ENCODE results near the gene STXBP4. TPM values are rescaled to one million over a fixed set of nuclear protein-coding genes. Genes with fewer than 3 reads are reported as not detected.

Gene STXBP4
- polyA plus RNA-seq, 4 donors, result 2.3 to 10.6 (median 3.9) TPM

GRCh38 chr17:54951286-54951685 lies 17.3 kb upstream of the STXBP4 start:
- WGBS, 3 donors, result 62 to 90% (median 62%) methylated on average over 4 of the region's 4 CpGs
- Histone ChIP-seq H3K36me3 (ENCODE audit: control insufficient read depth in 3 of 3, insufficient read depth in 2 of 3, low read depth in 1 of 3, low read length in 3 of 3) (peaks cover 8 to 41% (median 10%) of the 10 kb centered on the region in 3 donors), H3K27me3 (ENCODE audit: control insufficient read depth in 3 of 3, insufficient read depth in 3 of 3, low read length in 3 of 3) (no peaks in the 10 kb centered on the region), H3K4me3 (ENCODE audit: low read depth in 1 of 3, low read length in 3 of 3) (no peak overlapping the region), H3K9me3 (ENCODE audit: control insufficient read depth in 2 of 2, insufficient read depth in 1 of 2, low read depth in 1 of 2, low read length in 1 of 2) (peaks cover 0 to 3% of the 10 kb centered on the region in 2 donors), H3K4me1 (ENCODE audit: control insufficient read depth in 3 of 3, insufficient read depth in 2 of 3, low read depth in 1 of 3, low read length in 2 of 3) (peaks cover 3 to 16% (median 7%) of the 10 kb centered on the region in 3 donors), H3K27ac (ENCODE audit: low read depth in 1 of 3, low read length in 2 of 3) (no peak overlapping the region)
- no peak for FAIRE-seq
- no peak for DNase-seq

- Histone ChIP-seq H3K9me3 (ENCODE audit: control insufficient read depth in 2 of 2, insufficient read depth in 1 of 2, low read depth in 1 of 2, low read length in 1 of 2) (no peaks in the 10 kb centered on the region), H3K4me3 (ENCODE audit: low read depth in 1 of 3, low read length in 3 of 3) (no peak overlapping the region), H3K4me1 (ENCODE audit: control insufficient read depth in 3 of 3, insufficient read depth in 2 of 3, low read depth in 1 of 3, low read length in 2 of 3) (no peaks in the 10 kb centered on the region), H3K27me3 (ENCODE audit: control insufficient read depth in 3 of 3, insufficient read depth in 3 of 3, low read length in 3 of 3) (no peaks in the 10 kb centered on the region), H3K27ac (ENCODE audit: low read depth in 1 of 3, low read length in 2 of 3) (peak overlapping the region in 1 of 3 donors; percentile 11), H3K36me3 (ENCODE audit: control insufficient read depth in 3 of 3, insufficient read depth in 2 of 3, low read depth in 1 of 3, low read length in 3 of 3) (peaks cover 11 to 41% (median 13%) of the 10 kb centered on the region in 3 donors)
- peak in 1 of 2 donors; percentile 53 for DNase-seq
- no peak for FAIRE-seq
- 42 to 60% (median 50%) methylated on average over 3 of the region's 3 CpGs for WGBS, 3 donors
These were observed 11.8 kb upstream of the STXBP4 start for GRCh38 chr17:54956791-54957190.

GRCh38 chr17:54967621-54968261 lies 824 bp upstream of the STXBP4 start:
- no peak for FAIRE-seq
- WGBS, 3 donors, result 0% methylated on average over 21 of the region's 21 CpGs
- peaks cover 0 to 3% (median 0%) of the 10 kb centered on the region in 3 donors for H3K36me3 ChIP-seq (ENCODE audit: control insufficient read depth in 3 of 3, insufficient read depth in 2 of 3, low read depth in 1 of 3, low read length in 3 of 3)
- H3K27me3 ChIP-seq (ENCODE audit: control insufficient read depth in 3 of 3, insufficient read depth in 3 of 3, low read length in 3 of 3), result no peaks in the 10 kb centered on the region
- H3K27ac ChIP-seq (ENCODE audit: low read depth in 1 of 3, low read length in 2 of 3), result peak overlapping the region; percentile 46 to 87 (median 78)
- H3K4me1 ChIP-seq (ENCODE audit: control insufficient read depth in 3 of 3, insufficient read depth in 2 of 3, low read depth in 1 of 3, low read length in 2 of 3), result peaks cover 0 to 15% (median 2%) of the 10 kb centered on the region in 3 donors
- no peaks in the 10 kb centered on the region for H3K9me3 ChIP-seq (ENCODE audit: control insufficient read depth in 2 of 2, insufficient read depth in 1 of 2, low read depth in 1 of 2, low read length in 1 of 2)
- DNase-seq, result peak; percentile 77 to 78
- H3K4me3 ChIP-seq (ENCODE audit: low read depth in 1 of 3, low read length in 3 of 3), result peak overlapping the region; percentile 83 to 97 (median 85)

- Histone ChIP-seq H3K36me3 (ENCODE audit: control insufficient read depth in 3 of 3, insufficient read depth in 2 of 3, low read depth in 1 of 3, low read length in 3 of 3) (peaks cover 0 to 3% (median 0%) of the 10 kb centered on the region in 3 donors), H3K9me3 (ENCODE audit: control insufficient read depth in 2 of 2, insufficient read depth in 1 of 2, low read depth in 1 of 2, low read length in 1 of 2) (no peaks in the 10 kb centered on the region), H3K27ac (ENCODE audit: low read depth in 1 of 3, low read length in 2 of 3) (peak overlapping the region; percentile 25 to 87 (median 78)), H3K4me3 (ENCODE audit: low read depth in 1 of 3, low read length in 3 of 3) (peak overlapping the region; percentile 45 to 97 (median 83)), H3K27me3 (ENCODE audit: control insufficient read depth in 3 of 3, insufficient read depth in 3 of 3, low read length in 3 of 3) (no peaks in the 10 kb centered on the region), H3K4me1 (ENCODE audit: control insufficient read depth in 3 of 3, insufficient read depth in 2 of 3, low read depth in 1 of 3, low read length in 2 of 3) (peaks cover 0 to 15% (median 2%) of the 10 kb centered on the region in 3 donors)
- no peak for FAIRE-seq
- WGBS, 3 donors, result 0% methylated on average over 13 of the region's 13 CpGs
- DNase-seq, result no peak
These were observed 395 bp downstream of the STXBP4 start for GRCh38 chr17:54968988-54969332.

- DNase-seq (peak in 1 of 2 donors; percentile 23), FAIRE-seq (no peak)
- peaks cover 0 to 3% (median 0%) of the 10 kb centered on the region in 3 donors for H3K36me3 ChIP-seq (ENCODE audit: control insufficient read depth in 3 of 3, insufficient read depth in 2 of 3, low read depth in 1 of 3, low read length in 3 of 3)
- H3K27me3 ChIP-seq (ENCODE audit: control insufficient read depth in 3 of 3, insufficient read depth in 3 of 3, low read length in 3 of 3), result no peaks in the 10 kb centered on the region
- peak overlapping the region in 1 of 3 donors; percentile 78 for H3K27ac ChIP-seq (ENCODE audit: low read depth in 1 of 3, low read length in 2 of 3)
- H3K4me3 ChIP-seq (ENCODE audit: low read depth in 1 of 3, low read length in 3 of 3), result peak overlapping the region in 1 of 3 donors; percentile 97
- peaks cover 0 to 15% (median 2%) of the 10 kb centered on the region in 3 donors for H3K4me1 ChIP-seq (ENCODE audit: control insufficient read depth in 3 of 3, insufficient read depth in 2 of 3, low read depth in 1 of 3, low read length in 2 of 3)
- no peaks in the 10 kb centered on the region for H3K9me3 ChIP-seq (ENCODE audit: control insufficient read depth in 2 of 2, insufficient read depth in 1 of 2, low read depth in 1 of 2, low read length in 1 of 2)
- WGBS, 3 donors, result 22 to 48% (median 31%) methylated on average over 7 of the region's 7 CpGs
These were observed 1.4 kb downstream of the STXBP4 start for GRCh38 chr17:54969658-54970572.

- peaks cover 0 to 15% (median 2%) of the 10 kb centered on the region in 3 donors for H3K4me1 ChIP-seq (ENCODE audit: control insufficient read depth in 3 of 3, insufficient read depth in 2 of 3, low read depth in 1 of 3, low read length in 2 of 3)
- peak in 1 of 2 donors; percentile 17 for DNase-seq
- H3K27me3 ChIP-seq (ENCODE audit: control insufficient read depth in 3 of 3, insufficient read depth in 3 of 3, low read length in 3 of 3), result no peaks in the 10 kb centered on the region
- FAIRE-seq, result no peak
- H3K4me3 ChIP-seq (ENCODE audit: low read depth in 1 of 3, low read length in 3 of 3), result no peak overlapping the region
- no peaks in the 10 kb centered on the region for H3K9me3 ChIP-seq (ENCODE audit: control insufficient read depth in 2 of 2, insufficient read depth in 1 of 2, low read depth in 1 of 2, low read length in 1 of 2)
- no peaks in the 10 kb centered on the region for H3K36me3 ChIP-seq (ENCODE audit: control insufficient read depth in 3 of 3, insufficient read depth in 2 of 3, low read depth in 1 of 3, low read length in 3 of 3)
- H3K27ac ChIP-seq (ENCODE audit: low read depth in 1 of 3, low read length in 2 of 3), result no peak overlapping the region
These were observed 2.6 kb downstream of the STXBP4 start for GRCh38 chr17:54971147-54971546.

- Histone ChIP-seq H3K9me3 (ENCODE audit: control insufficient read depth in 2 of 2, insufficient read depth in 1 of 2, low read depth in 1 of 2, low read length in 1 of 2) (no peaks in the 10 kb centered on the region), H3K4me3 (ENCODE audit: low read depth in 1 of 3, low read length in 3 of 3) (no peak overlapping the region), H3K4me1 (ENCODE audit: control insufficient read depth in 3 of 3, insufficient read depth in 2 of 3, low read depth in 1 of 3, low read length in 2 of 3) (peaks cover 0 to 15% (median 0%) of the 10 kb centered on the region in 3 donors), H3K36me3 (ENCODE audit: control insufficient read depth in 3 of 3, insufficient read depth in 2 of 3, low read depth in 1 of 3, low read length in 3 of 3) (peaks cover 0 to 2% (median 0%) of the 10 kb centered on the region in 3 donors), H3K27me3 (ENCODE audit: control insufficient read depth in 3 of 3, insufficient read depth in 3 of 3, low read length in 3 of 3) (no peaks in the 10 kb centered on the region), H3K27ac (ENCODE audit: low read depth in 1 of 3, low read length in 2 of 3) (no peak overlapping the region)
- DNase-seq (no peak), FAIRE-seq (no peak)
- 81 to 95% (median 93%) methylated on average over 3 of the region's 3 CpGs for WGBS, 3 donors
These were observed 3.3 kb downstream of the STXBP4 start for GRCh38 chr17:54971901-54972300.

- FAIRE-seq (no peak), DNase-seq (no peak)
- Histone ChIP-seq H3K9me3 (ENCODE audit: control insufficient read depth in 2 of 2, insufficient read depth in 1 of 2, low read depth in 1 of 2, low read length in 1 of 2) (no peaks in the 10 kb centered on the region), H3K4me1 (ENCODE audit: control insufficient read depth in 3 of 3, insufficient read depth in 2 of 3, low read depth in 1 of 3, low read length in 2 of 3) (peaks cover 0 to 15% (median 0%) of the 10 kb centered on the region in 3 donors), H3K36me3 (ENCODE audit: control insufficient read depth in 3 of 3, insufficient read depth in 2 of 3, low read depth in 1 of 3, low read length in 3 of 3) (peaks cover 0 to 2% (median 0%) of the 10 kb centered on the region in 3 donors), H3K27me3 (ENCODE audit: control insufficient read depth in 3 of 3, insufficient read depth in 3 of 3, low read length in 3 of 3) (no peaks in the 10 kb centered on the region), H3K4me3 (ENCODE audit: low read depth in 1 of 3, low read length in 3 of 3) (no peak overlapping the region), H3K27ac (ENCODE audit: low read depth in 1 of 3, low read length in 2 of 3) (no peak overlapping the region)
- WGBS, 3 donors, result 79 to 86% (median 80%) methylated on average over 3 of the region's 3 CpGs
These were observed 4.0 kb downstream of the STXBP4 start for GRCh38 chr17:54972406-54973138.

All from small intestine (tissue), 7 donors.